HG02852 (cell line): ENCODE data around the gene IFNA2.
"Not testable (repeated sequence)": the region's sequence is repeated elsewhere in the genome, so short reads cannot be mapped to it uniquely, and the experiment has no call there.

ENCODE experiments used
- ATAC-seq: cut with Tn5 transposase; IDR thresholded peaks from one replicate; pipeline ENCODE4 v1.9.1; 2021; ENCODE audit warnings: mild to moderate bottlenecking, moderate library complexity; ENCODE audit not compliant: unreplicated experiment

IFNA2 gene

DNA sequence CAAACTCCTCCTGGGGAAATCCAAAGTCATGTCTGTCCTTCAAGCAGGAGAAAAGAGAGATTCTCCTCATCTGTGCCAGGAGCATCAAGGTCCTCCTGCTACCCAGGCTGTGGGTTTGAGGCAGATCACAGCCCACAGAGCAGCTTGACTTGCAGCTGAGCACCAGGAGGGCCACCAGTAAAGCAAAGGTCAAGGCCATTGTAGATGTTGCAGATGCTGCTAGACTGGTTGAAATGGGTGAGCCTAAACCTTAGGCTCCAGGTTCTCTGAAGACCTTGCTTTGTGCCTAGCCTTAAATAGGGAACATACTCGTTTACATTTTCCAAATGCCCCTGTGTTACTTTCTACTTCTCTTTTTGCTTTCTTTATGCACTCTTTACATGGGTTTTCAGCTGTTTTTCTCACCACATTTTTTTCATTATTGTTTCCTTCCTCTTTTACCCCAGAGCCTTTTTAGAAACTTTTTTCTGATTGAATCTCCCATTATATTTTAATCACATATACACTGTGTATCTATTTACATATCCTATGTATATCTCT is at the start of gene IFNA2:
TSS of gene IFNA2 (minus strand) at position 268 of the 540 bp plus-strand sequence. CDS start at position 199, 69 bp downstream.
- no peak for ATAC-seq

DNA sequence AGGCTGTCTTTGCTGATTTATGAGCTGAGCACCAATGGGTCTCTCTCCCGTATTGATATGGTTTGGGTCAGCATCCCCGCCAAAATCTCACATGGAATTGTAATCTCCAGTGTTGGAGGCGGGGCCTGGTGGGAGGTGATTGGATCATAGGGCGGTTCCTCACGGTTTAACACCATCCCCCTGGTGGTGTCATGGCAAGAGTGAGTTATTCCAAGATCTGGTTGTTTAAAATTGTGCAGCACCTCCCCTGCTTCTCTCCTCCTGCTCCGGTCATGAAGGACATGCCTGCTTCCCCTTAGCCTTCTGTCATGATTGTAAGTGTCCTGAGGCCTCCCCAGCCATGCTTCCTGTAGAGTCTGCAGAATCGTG is 49.8 kb upstream of the IFNA2 start:
- not testable (repeated sequence) for ATAC-seq

GRCh38 chr9:21434202-21435014 is 49.2 kb upstream of the IFNA2 start:
- no peak for ATAC-seq

DNA sequence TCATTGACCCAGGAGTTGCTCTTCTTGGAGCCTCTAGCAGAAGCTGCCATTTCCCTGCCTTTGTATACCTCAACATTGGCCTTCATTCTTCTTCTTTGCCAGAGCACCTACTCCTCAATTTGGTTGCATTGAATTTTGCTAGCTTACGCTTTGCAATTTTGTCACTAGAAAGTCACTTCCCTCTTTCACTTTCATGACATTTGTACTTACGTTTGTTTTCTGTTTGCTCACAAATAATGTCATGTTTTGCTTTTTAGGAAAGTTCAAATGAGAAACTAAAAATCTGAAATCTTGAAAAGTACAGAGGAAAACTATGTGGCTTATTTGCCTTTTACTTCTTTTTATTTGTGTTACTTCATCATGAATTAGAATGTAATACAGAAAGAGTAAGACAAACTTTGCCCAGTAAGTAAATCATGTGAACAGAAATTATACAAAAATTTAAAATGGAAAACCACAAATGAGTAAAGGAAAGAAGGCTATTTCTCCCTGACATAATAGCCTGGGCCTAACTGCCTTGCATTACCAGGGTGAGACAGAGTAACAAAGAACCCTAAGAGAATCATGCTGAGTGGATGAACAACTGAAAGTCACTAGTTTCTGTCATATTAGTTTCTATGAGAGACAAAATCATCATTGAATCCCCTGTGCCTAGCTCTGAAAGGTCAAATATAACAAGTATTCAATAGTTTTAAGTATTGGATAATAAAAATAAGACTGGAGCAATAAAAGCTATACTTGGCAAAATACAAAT is 47.7 kb upstream of the IFNA2 start:
- peak; percentile 61 for ATAC-seq

DNA sequence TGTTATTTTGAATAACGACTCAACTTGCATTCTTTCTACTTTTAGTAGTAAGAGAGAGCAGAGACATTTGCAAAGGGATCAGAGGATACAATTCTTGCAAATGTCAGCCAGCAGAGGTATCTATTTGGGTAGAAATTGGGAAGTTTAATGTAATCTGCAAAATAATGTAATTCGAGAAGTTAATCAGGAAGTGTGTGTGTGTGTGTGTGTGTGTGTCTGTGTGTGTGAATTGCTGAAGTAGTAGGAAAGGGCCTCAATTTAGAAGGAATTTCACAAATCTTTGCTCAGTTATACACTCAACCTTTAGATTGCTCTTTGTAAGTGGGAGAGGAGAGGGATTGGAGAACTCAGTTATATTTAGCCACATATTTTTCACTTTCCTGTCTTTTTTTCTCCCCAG is 44.0 kb upstream of the IFNA2 start:
- no peak for ATAC-seq

DNA sequence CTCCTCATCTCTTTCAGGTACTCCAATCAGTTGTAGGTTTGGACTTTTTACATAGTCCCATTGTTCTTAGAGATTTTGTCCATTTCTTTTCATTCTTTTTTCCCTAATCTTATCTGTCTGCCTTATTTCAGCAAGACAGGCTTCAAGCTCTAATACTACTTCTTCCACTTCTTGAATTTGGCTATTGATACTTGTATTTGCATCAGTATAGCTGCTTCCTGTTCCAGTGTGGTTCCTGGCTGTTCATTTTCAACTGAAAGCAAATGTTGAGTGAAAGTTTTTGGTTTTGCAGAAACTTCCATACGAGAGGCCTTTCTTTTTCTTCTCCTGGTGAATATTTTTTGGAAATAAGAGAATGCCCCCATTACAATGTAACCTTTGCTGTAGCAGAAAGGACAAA is 43.0 kb upstream of the IFNA2 start:
- peak; percentile 73 for ATAC-seq

- ATAC-seq, result no peak
Measured at GRCh38 chr9:21415493-21416267, 30.5 kb upstream of the IFNA2 start.

- no peak for ATAC-seq
Measured at GRCh38 chr9:21414220-21414940, 29.2 kb upstream of the IFNA2 start.

DNA sequence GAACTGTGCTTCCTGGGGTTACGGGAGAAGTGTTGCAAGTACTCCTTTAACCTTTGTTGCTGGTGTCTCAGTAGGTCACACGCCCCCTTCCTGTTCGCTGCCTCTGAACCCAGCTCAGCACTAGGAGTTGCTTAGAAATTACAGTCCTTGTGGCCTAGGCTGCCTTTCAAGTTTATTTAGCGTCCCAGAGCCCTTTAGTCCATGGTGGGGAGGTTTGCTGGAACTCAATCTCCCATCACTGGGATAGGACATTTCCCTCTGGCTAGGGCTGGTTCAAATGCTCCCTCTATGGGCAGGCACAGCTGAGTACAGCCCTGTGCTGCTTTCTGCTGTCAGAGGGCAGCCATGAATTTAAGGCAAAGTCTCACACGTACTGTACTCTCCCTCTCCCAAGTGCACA is 28.4 kb upstream of the IFNA2 start:
- ATAC-seq, result no peak

DNA sequence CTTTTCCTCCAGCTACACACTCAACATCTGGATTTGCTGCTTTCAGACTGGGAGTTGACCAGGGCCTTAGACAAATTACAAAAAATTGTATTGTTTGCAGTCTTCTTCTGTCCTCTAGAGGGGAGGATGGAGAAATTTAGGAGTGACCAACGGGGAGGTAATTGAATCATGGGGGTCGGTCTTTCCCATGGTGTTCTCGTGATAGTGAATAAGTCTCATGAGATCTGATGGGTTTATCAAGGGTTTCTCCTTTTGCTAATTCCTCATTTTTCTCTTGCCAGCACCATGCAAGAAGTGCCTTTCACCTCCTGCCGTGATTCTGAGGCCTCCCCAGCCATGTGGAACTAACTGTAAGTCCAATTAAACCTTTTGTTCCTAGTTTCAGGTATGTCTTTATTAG is 28.0 kb upstream of the IFNA2 start:
- ATAC-seq, result no peak

DNA sequence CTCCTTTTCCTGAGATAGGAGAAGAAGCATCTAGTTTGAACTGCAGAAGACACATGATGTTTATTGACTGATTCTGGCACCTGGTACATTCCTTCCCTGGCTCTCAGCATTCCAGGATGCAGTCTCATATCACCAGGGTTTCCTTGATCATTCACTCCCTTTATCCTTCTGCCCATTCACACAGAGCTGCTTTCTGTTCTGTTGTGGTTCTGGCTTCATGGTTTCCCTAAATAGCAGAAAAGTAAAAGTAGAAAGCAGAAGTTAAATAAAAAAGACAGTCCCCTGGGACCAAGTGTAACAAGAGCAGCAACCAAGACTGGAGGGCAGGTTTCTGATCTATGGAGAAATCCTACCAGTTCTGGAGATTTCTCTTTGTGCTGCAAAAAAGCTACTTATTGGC is 26.9 kb upstream of the IFNA2 start:
- ATAC-seq, result peak; percentile 70

- ATAC-seq, result no peak
Measured at GRCh38 chr9:21408817-21409216, 23.6 kb upstream of the IFNA2 start, which contains the start of gene IFNA8. IFNA8 (plus strand) TSS chr9:21409117; CDS start chr9:21409177, 60 bp downstream.

GRCh38 chr9:21404146-21404545 is 18.9 kb upstream of the IFNA2 start:
- no peak for ATAC-seq

DNA sequence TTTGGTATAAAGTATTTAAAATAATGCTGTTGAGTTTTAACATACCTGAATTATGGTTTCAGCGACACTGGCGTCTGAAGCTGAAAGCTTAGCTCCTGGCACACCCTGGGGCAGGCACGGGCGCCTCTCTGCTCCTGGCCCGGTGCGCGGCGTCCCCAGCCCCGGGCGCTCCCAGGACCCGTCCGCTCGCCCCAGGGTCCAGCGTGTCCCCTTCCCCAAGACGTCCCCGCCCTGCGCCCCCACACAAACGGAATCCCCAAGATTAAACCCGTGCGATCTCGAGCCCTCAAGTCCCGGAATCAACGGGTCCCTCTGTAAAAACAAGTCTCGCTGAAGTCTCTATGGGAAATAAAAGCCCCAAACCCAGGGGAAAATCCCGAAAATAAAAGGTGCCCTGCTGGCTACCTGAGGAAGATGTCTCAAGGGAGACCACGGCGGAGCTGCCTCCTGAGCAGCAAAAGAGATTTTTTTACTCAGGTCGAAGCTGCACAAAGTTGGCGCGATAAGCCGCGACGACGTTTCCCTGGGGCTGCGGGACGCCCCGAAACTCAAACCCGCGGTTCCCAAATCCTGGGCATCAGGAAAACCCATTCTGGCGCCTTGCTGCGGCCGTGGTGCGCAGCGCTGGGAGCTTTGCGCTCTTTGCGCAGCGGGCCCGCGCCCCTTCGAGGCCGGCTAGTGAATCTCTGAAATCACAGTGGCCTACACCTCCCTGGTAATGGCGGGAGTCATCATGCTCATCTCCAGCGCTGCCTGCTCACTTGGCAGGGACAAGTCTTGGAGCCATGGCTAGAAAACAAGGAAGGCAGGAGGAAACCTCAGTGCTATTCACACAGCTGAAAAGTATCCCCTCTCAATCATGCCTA is 17.4 kb upstream of the IFNA2 start:
- ATAC-seq, result peak; percentile 66

DNA sequence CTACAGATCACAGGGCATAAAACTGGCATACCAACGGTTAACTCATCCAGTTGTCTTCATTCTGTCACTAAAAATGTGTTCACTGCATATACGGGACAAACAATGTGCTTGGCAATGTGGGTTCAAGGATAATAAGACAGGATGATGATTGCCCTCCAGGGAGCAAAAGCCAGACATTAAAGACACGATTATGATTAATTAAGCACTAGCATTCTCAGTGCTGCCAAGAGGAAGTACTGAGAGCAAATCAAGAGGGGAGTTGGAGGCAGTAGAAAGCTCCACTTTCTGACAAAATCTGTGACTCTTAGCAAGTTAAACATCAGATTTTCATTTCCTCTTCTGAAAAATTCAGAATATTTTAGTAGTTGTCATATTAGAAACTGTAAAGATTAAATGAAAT is 14.8 kb upstream of the IFNA2 start:
- ATAC-seq, result no peak

- no peak for ATAC-seq
Measured at GRCh38 chr9:21398955-21399489, 13.8 kb upstream of the IFNA2 start.

GRCh38 chr9:21395778-21396717 is 10.8 kb upstream of the IFNA2 start:
- ATAC-seq, result peak; percentile 77

GRCh38 chr9:21392270-21392669 is 7.1 kb upstream of the IFNA2 start:
- ATAC-seq, result peak; percentile 70
